Measurements from ENCODE around the gene COBLL1.

- no peak for TF ChIP-seq CTCF (IDR thresholded peaks at IDR 0.05)
- TF ChIP-seq POLR2A (IDR thresholded peaks at IDR 0.05) = no peak
These were observed 19.0 kb upstream of the COBLL1 start for GRCh38 chr2:164860694-164861042.

Measured in lower leg skin (tissue), 3 donors.